ENCODE measurements around the gene SC5D.

Gene SC5D

GRCh38 chr11:121338536-121338935 lies 46.0 kb downstream of the SC5D start:
- TF ChIP-seq REST (IDR thresholded peaks at IDR 0.05; ENCODE audit: insufficient read depth in 1 of 2, low read depth in 2 of 2, low read length in 2 of 2) (no peak), FOXP2 (optimal IDR thresholded peaks at IDR 0.05; ENCODE audit: borderline replicate concordance, extremely low read depth, extremely low read length, insufficient read depth) (no peak), SIN3A (IDR thresholded peaks at IDR 0.05; ENCODE audit: borderline replicate concordance, insufficient read depth, low read length) (no peak), POLR2AphosphoS5 (IDR thresholded peaks at IDR 0.05; ENCODE audit: low read depth, low read length) (no peak), TAF1 (IDR thresholded peaks at IDR 0.05; ENCODE audit: borderline replicate concordance, insufficient read depth, low read length) (no peak)

- TF ChIP-seq SIN3A (IDR thresholded peaks at IDR 0.05; ENCODE audit: borderline replicate concordance, insufficient read depth, low read length), result no peak
- no peak for TF ChIP-seq TAF1 (IDR thresholded peaks at IDR 0.05; ENCODE audit: borderline replicate concordance, insufficient read depth, low read length)
- no peak for TF ChIP-seq POLR2AphosphoS5 (IDR thresholded peaks at IDR 0.05; ENCODE audit: low read depth, low read length)
These were observed 47.5 kb downstream of the SC5D start for GRCh38 chr11:121340032-121340580.

- TF ChIP-seq REST (IDR thresholded peaks at IDR 0.05; ENCODE audit: insufficient read depth in 1 of 2, low read depth in 2 of 2, low read length in 2 of 2) (no peak), TAF1 (IDR thresholded peaks at IDR 0.05; ENCODE audit: borderline replicate concordance, insufficient read depth, low read length) (no peak), SIN3A (IDR thresholded peaks at IDR 0.05; ENCODE audit: borderline replicate concordance, insufficient read depth, low read length) (no peak), FOXP2 (optimal IDR thresholded peaks at IDR 0.05; ENCODE audit: borderline replicate concordance, extremely low read depth, extremely low read length, insufficient read depth) (no peak), POLR2AphosphoS5 (IDR thresholded peaks at IDR 0.05; ENCODE audit: low read depth, low read length) (no peak)
These were observed 49.0 kb downstream of the SC5D start for GRCh38 chr11:121341609-121342008.

- TF ChIP-seq FOXP2 (optimal IDR thresholded peaks at IDR 0.05; ENCODE audit: borderline replicate concordance, extremely low read depth, extremely low read length, insufficient read depth) (no peak), POLR2AphosphoS5 (IDR thresholded peaks at IDR 0.05; ENCODE audit: low read depth, low read length) (no peak), TAF1 (IDR thresholded peaks at IDR 0.05; ENCODE audit: borderline replicate concordance, insufficient read depth, low read length) (no peak), SIN3A (IDR thresholded peaks at IDR 0.05; ENCODE audit: borderline replicate concordance, insufficient read depth, low read length) (no peak), REST (IDR thresholded peaks at IDR 0.05; ENCODE audit: insufficient read depth in 1 of 2, low read depth in 2 of 2, low read length in 2 of 2) (no peak)
These were observed 52.3 kb downstream of the SC5D start for GRCh38 chr11:121344824-121345223.

- TF ChIP-seq FOXP2 (optimal IDR thresholded peaks at IDR 0.05; ENCODE audit: borderline replicate concordance, extremely low read depth, extremely low read length, insufficient read depth) (no peak), TAF1 (IDR thresholded peaks at IDR 0.05; ENCODE audit: borderline replicate concordance, insufficient read depth, low read length) (no peak), REST (IDR thresholded peaks at IDR 0.05; ENCODE audit: insufficient read depth in 1 of 2, low read depth in 2 of 2, low read length in 2 of 2) (no peak), POLR2AphosphoS5 (IDR thresholded peaks at IDR 0.05; ENCODE audit: low read depth, low read length) (no peak), SIN3A (IDR thresholded peaks at IDR 0.05; ENCODE audit: borderline replicate concordance, insufficient read depth, low read length) (no peak)
These were observed 54.5 kb downstream of the SC5D start for GRCh38 chr11:121347094-121347493.
